ENCODE results near the gene ST3GAL4. TPM values are rescaled to one million over a fixed set of nuclear protein-coding genes. Genes with fewer than 3 reads are reported as not detected.

ST3GAL4 gene
- total RNA-seq, 1 experiment from 2014 or later, result 11.2 TPM

DNA sequence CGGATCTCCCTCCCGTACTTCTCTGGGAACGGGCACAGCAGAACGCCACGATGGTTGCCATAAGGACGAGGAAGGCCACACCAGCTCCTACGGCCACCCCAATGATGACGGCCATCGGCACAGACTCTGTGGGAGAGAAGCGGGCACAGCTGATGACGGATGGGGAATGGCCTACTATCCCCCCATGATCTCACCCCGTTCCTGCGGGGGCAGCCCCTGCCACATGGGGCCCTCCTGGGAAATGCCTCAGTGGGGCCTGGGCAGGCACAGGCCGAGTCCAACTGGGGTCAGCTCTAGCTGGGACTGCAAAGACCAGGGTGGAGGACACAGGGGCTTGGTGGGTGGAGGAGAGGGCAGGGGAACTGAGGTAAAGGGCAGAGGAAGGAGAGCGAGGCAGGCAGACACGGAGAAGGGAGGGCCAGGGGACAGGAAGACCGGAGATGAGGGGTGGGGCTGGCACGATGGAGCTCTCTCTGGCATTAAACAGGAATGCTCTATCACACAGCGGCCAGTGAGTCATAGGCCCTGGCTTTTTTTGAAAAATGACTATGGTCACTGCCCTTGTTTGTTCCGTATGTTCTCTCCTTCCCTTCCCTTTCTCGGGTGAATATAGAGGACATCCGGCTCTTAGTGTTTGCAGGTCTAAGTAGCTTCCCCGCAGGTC, 76.0 kb downstream of the ST3GAL4 start:
- intact Hi-C loops (cut with micrococcal nuclease; ENCODE audit: unreplicated experiment), result no loop called here
- no peaks in the 10 kb centered on the region for H3K27me3 Mint-ChIP-seq (ENCODE audit: insufficient read depth, unreplicated experiment)
- BruUV-seq (replicated peaks), result no TSS peak
- no peak for DNase-seq
- no peaks in the 10 kb centered on the region for H3K9me3 ChIP-seq
- no peak overlapping the region for H3K4me3 Mint-ChIP-seq (ENCODE audit: unreplicated experiment)
- ChIA-PET CTCF (interaction anchor here (0.6 to 1.1 kb wide), 3 partner anchors 9 to 249 kb away, joined by 3 read pairs; no protein-coding TSS in a partner anchor), POLR2A (no interaction called here)
- H3K36me3 Mint-ChIP-seq (ENCODE audit: insufficient read depth, unreplicated experiment), result no peaks in the 10 kb centered on the region
- no peaks in the 10 kb centered on the region for H3K36me3 ChIP-seq (ENCODE audit: control insufficient read depth, insufficient read depth, low read length)
- peaks cover 7% of the 10 kb centered on the region for H3K4me1 ChIP-seq
- H3K9me3 Mint-ChIP-seq (ENCODE audit: unreplicated experiment), result no peaks in the 10 kb centered on the region
- H3K4me1 Mint-ChIP-seq (ENCODE audit: low read depth, unreplicated experiment), result peaks cover 9% of the 10 kb centered on the region
- TF ChIP-seq, protein P1, sequence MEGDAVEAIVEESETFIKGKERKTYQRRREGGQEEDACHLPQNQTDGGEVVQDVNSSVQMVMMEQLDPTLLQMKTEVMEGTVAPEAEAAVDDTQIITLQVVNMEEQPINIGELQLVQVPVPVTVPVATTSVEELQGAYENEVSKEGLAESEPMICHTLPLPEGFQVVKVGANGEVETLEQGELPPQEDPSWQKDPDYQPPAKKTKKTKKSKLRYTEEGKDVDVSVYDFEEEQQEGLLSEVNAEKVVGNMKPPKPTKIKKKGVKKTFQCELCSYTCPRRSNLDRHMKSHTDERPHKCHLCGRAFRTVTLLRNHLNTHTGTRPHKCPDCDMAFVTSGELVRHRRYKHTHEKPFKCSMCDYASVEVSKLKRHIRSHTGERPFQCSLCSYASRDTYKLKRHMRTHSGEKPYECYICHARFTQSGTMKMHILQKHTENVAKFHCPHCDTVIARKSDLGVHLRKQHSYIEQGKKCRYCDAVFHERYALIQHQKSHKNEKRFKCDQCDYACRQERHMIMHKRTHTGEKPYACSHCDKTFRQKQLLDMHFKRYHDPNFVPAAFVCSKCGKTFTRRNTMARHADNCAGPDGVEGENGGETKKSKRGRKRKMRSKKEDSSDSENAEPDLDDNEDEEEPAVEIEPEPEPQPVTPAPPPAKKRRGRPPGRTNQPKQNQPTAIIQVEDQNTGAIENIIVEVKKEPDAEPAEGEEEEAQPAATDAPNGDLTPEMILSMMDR (IDR thresholded peaks at IDR 0.05; ENCODE audit: insufficient read depth in 1 of 2, low read depth in 1 of 2, low read length in 1 of 2, severe bottlenecking in 1 of 2, unreplicated experiment in 1 of 2), result no peak
- no peak overlapping the region for H3K27ac Mint-ChIP-seq (ENCODE audit: unreplicated experiment)
- no peak overlapping the region for H3K4me3 ChIP-seq (ENCODE audit: low read depth, low read length)
- no peaks in the 10 kb centered on the region for H3K27me3 ChIP-seq (replicated peaks; ENCODE audit: control insufficient read depth, insufficient read depth, low read length)

DNA sequence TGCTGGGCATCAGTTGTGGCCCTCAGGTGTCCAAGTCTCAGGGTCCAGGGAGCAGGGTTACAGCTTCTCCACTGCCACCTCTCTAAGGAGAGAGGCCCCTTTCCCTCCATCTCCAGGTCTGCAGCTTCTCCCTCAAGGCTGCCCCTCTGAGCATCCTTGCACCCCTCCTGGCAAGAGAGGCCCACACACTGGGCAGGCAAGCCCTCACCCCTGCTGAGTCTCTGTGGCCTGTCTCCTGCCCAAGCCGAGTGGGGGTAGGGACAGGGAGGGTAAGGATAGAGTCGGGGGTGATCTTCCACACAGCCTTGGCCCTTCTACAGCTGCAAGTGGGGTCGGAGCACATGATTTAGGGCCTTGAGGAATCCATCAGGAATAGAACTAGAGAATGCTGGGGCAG, 76.6 kb downstream of the ST3GAL4 start:
- POLR2A ChIA-PET, result no interaction called here
- Mint-ChIP-seq H3K27ac (ENCODE audit: unreplicated experiment) (no peak overlapping the region), H3K4me1 (ENCODE audit: low read depth, unreplicated experiment) (peaks cover 4% of the 10 kb centered on the region), H3K4me3 (ENCODE audit: unreplicated experiment) (no peak overlapping the region), H3K9me3 (ENCODE audit: unreplicated experiment) (no peaks in the 10 kb centered on the region), H3K36me3 (ENCODE audit: insufficient read depth, unreplicated experiment) (no peaks in the 10 kb centered on the region), H3K27me3 (ENCODE audit: insufficient read depth, unreplicated experiment) (no peaks in the 10 kb centered on the region)
- CTCF ChIA-PET, result interaction anchor here (0.6 to 1.1 kb wide), 3 partner anchors 49 to 249 kb away, joined by 3 read pairs; no protein-coding TSS in a partner anchor
- Histone ChIP-seq H3K9me3 (no peaks in the 10 kb centered on the region), H3K4me3 (ENCODE audit: low read depth, low read length) (no peak overlapping the region), H3K36me3 (ENCODE audit: control insufficient read depth, insufficient read depth, low read length) (no peaks in the 10 kb centered on the region), H3K27me3 (replicated peaks; ENCODE audit: control insufficient read depth, insufficient read depth, low read length) (no peaks in the 10 kb centered on the region), H3K4me1 (peaks cover 3% of the 10 kb centered on the region)
- no TSS peak for BruUV-seq (replicated peaks)
- no peak for DNase-seq
- TF ChIP-seq, protein P1 (IDR thresholded peaks at IDR 0.05; ENCODE audit: insufficient read depth in 1 of 2, low read depth in 1 of 2, low read length in 1 of 2, severe bottlenecking in 1 of 2, unreplicated experiment in 1 of 2), result no peak
- intact Hi-C loops (cut with micrococcal nuclease; ENCODE audit: unreplicated experiment), result no loop called here

DNA sequence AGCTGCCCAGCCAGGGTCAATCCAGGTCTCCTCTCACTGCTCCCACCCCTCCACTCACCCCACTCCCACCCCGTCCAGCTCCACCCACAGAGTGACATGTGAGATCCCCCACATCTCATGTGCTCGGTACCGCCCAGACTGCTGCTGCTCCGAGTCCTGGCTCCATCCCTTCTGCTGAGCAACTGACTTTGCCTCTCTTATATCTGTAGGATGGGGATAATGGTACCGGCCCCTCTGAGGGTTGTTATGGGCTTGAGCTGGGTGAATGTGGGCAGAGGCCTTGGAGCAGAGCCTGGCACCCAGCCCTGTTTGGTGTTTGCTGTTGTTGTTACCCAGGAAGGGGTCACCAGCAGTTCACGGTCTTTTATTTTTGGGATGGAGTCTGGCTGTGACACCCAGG, 77.0 kb downstream of the ST3GAL4 start:
- no TSS peak for BruUV-seq (replicated peaks)
- Mint-ChIP-seq H3K9me3 (ENCODE audit: unreplicated experiment) (no peaks in the 10 kb centered on the region), H3K4me1 (ENCODE audit: low read depth, unreplicated experiment) (no peaks in the 10 kb centered on the region), H3K4me3 (ENCODE audit: unreplicated experiment) (no peak overlapping the region), H3K27me3 (ENCODE audit: insufficient read depth, unreplicated experiment) (no peaks in the 10 kb centered on the region), H3K36me3 (ENCODE audit: insufficient read depth, unreplicated experiment) (no peaks in the 10 kb centered on the region), H3K27ac (ENCODE audit: unreplicated experiment) (no peak overlapping the region)
- intact Hi-C loops (cut with micrococcal nuclease; ENCODE audit: unreplicated experiment), result no loop called here
- H3K9me3 ChIP-seq, result no peaks in the 10 kb centered on the region
- no peaks in the 10 kb centered on the region for H3K36me3 ChIP-seq (ENCODE audit: control insufficient read depth, insufficient read depth, low read length)
- DNase-seq, result no peak
- CTCF ChIA-PET, result interaction anchor here (0.9 kb wide), 1 partner anchor 48 kb away, joined by 3 read pairs; no protein-coding TSS in a partner anchor
- POLR2A ChIA-PET, result no interaction called here
- H3K27me3 ChIP-seq (replicated peaks; ENCODE audit: control insufficient read depth, insufficient read depth, low read length), result no peaks in the 10 kb centered on the region
- H3K4me1 ChIP-seq, result no peaks in the 10 kb centered on the region; the same call in 1 of the 2 replicates
- no peak overlapping the region for H3K4me3 ChIP-seq (ENCODE audit: low read depth, low read length)
- TF ChIP-seq, protein P1 (IDR thresholded peaks at IDR 0.05; ENCODE audit: insufficient read depth in 1 of 2, low read depth in 1 of 2, low read length in 1 of 2, severe bottlenecking in 1 of 2, unreplicated experiment in 1 of 2), result no peak
